PC-3 (cell line): ENCODE results near the gene KLF12. TPM values are rescaled to one million over a fixed set of nuclear protein-coding genes. Genes with fewer than 3 reads are reported as not detected.

ENCODE experiments used
- ATAC-seq: fragments of 200-7000 bp; cut with Tn5 transposase; 2 replicates; pipeline ENCODE4 v1.9.1; 2020; ENCODE audit warnings: mild to moderate bottlenecking, moderate library complexity
- BruUV-seq: library from RNA; stranded (reverse); fragments of 400-500 nt; replicated peaks from 2 replicates; lab custom pipeline; 2021; lab: Mats Ljungman, UMichigan
- CTCF ChIA-PET: fragments of 300-600 bp; sonication (Branson Sonifier 250); formaldehyde crosslinking; loops from one replicate; lab custom pipeline; 2022; ENCODE audit warnings: antibody characterized with exemption; lab: Charles Lee
- POLR2A ChIA-PET: fragments of 300-600 bp; sonication (Branson Sonifier 250); formaldehyde crosslinking; loops from one replicate; lab custom pipeline; 2022; ENCODE audit warnings: antibody characterized with exemption; ENCODE audit not compliant: unreplicated experiment; lab: Charles Lee
- DNase-seq: peaks from one replicate; pipeline ENCODE4 v3.0.0-alpha.2; 2015
- H2AFZ ChIP-seq: fragments of 300-600 bp; sonication (generic); 2 replicates; pipeline ENCODE4 v1.6.0; 2016; ENCODE audit warnings: antibody characterized with exemption, low read length
- H3F3A ChIP-seq: fragments of 300-600 bp; sonication (generic); one replicate; pipeline ENCODE4 v1.6.0; 2017; ENCODE audit warnings: antibody characterized with exemption, low read length, control low read depth, mild to moderate bottlenecking; ENCODE audit not compliant: unreplicated experiment
- H3K27ac ChIP-seq: fragments of 300-600 bp; sonication (generic); 2 replicates; pipeline ENCODE4 v1.5.1; 2016; ENCODE audit warnings: mild to moderate bottlenecking, low read length
- H3K27me3 ChIP-seq: fragments of 300-600 bp; sonication (generic); 2 replicates; pipeline ENCODE4 v1.6.1; 2016; ENCODE audit warnings: low read length, mixed read lengths
- H3K36me3 ChIP-seq: fragments of 300-600 bp; sonication (generic); 2 replicates; pipeline ENCODE4 v1.6.1; 2016; ENCODE audit warnings: low read depth, mixed run types, low read length, mixed read lengths
- H3K4me1 ChIP-seq: fragments of 300-600 bp; sonication (generic); 2 replicates; pipeline ENCODE4 v1.5.1; 2016; ENCODE audit warnings: low read length; ENCODE audit not compliant: insufficient read depth
- H3K4me2 ChIP-seq: fragments of 300-600 bp; sonication (generic); 2 replicates; pipeline ENCODE4 v1.6.0; 2016; ENCODE audit warnings: low read length
- H3K4me3 ChIP-seq: fragments of 300-600 bp; sonication (generic); 2 replicates; pipeline ENCODE4 v1.5.1; 2016; ENCODE audit warnings: mild to moderate bottlenecking, low read length, mixed read lengths
- H3K79me2 ChIP-seq: fragments of 300-600 bp; sonication (generic); 2 replicates; pipeline ENCODE4 v1.6.1; 2017; ENCODE audit warnings: low read length, mixed read lengths
- H3K9ac ChIP-seq: fragments of 300-600 bp; sonication (generic); 2 replicates; pipeline ENCODE4 v1.6.0; 2016; ENCODE audit warnings: mild to moderate bottlenecking, low read length
- H3K9me2 ChIP-seq: fragments of 300-600 bp; sonication (generic); replicated peaks from 2 replicates; pipeline ENCODE4 v1.6.1; 2016; ENCODE audit warnings: mixed run types, low read length, mixed read lengths
- H3K9me3 ChIP-seq: fragments of 300-600 bp; sonication (generic); 2 replicates; pipeline ENCODE4 v1.6.1; 2016; ENCODE audit warnings: low read length, mixed read lengths
- H4K20me1 ChIP-seq: fragments of 300-600 bp; sonication (generic); 2 replicates; pipeline ENCODE4 v1.6.1; 2016; ENCODE audit warnings: low read length, mixed read lengths
- CTCF ChIP-seq: fragments of 300-600 bp; sonication (generic); conservative IDR thresholded peaks from 2 replicates; pipeline ENCODE4 v1.5.1; 2017; ENCODE audit warnings: antibody characterized with exemption, low read depth, mild to moderate bottlenecking, low read length
- EZH2 ChIP-seq: fragments of 300-600 bp; sonication (generic); IDR thresholded peaks from one replicate; pipeline ENCODE4 v1.6.1; 2017; ENCODE audit warnings: antibody characterized with exemption, mild to moderate bottlenecking, low read length; ENCODE audit not compliant: unreplicated experiment
- EZH2phosphoT487 ChIP-seq: fragments of 300-600 bp; sonication (generic); IDR thresholded peaks from 2 replicates; pipeline ENCODE4 v1.6.1; 2018; ENCODE audit warnings: mild to moderate bottlenecking, antibody characterized with exemption, low read length, borderline replicate concordance
- intact Hi-C: fragments of 100-400 bp; cut with micrococcal nuclease; formaldehyde crosslinking; loops from 2 replicates; pipeline ENCODE4 v1.9.0; 2023
- total RNA-seq: library from RNA; depleted of rRNA; stranded (reverse); fragments of >200 nt; gene quantifications from 2 replicates; pipeline ENCODE4 v1.2.3, GENCODE V29; 2014

The KLF12 gene
- total RNA-seq, 1 experiment from 2014 or later, result 6.4 TPM

GRCh38 chr13:74101436-74101835 lies 32.8 kb downstream of the KLF12 start:
- H4K20me1 ChIP-seq, result no peaks in the 10 kb centered on the region
- no peak overlapping the region for H2AFZ ChIP-seq
- peaks cover 20% of the 10 kb centered on the region for H3K79me2 ChIP-seq
- BruUV-seq, result no TSS peak
- no peaks in the 10 kb centered on the region for H3K36me3 ChIP-seq
- no peaks in the 10 kb centered on the region for H3F3A ChIP-seq
- H3K27ac ChIP-seq, result no peak overlapping the region
- H3K4me2 ChIP-seq, result no peak overlapping the region
- H3K9ac ChIP-seq, result no peak overlapping the region
- no peak for DNase-seq
- TF ChIP-seq CTCF (no peak), EZH2 (no peak), EZH2phosphoT487 (no peak)
- no peak overlapping the region for H3K4me3 ChIP-seq
- ChIA-PET CTCF (no interaction called here), POLR2A (no interaction called here)
- intact Hi-C loops, result loop anchor here (10.0 kb wide), 1 partner anchor 927 kb away; no protein-coding TSS in a partner anchor
- no peaks in the 10 kb centered on the region for H3K4me1 ChIP-seq
- H3K9me2 ChIP-seq, result no peaks in the 10 kb centered on the region
- 0 out of 2 replicates have a peak, but pooled peaks cover 4% of the 10 kb centered on the region for H3K9me3 ChIP-seq
- no peak for ATAC-seq
- no peaks in the 10 kb centered on the region for H3K27me3 ChIP-seq

- POLR2A ChIA-PET, result no interaction called here
- ATAC-seq, result no peak
Observed at GRCh38 chr13:74098077-74098476, 36.1 kb downstream of the KLF12 start.

More at GRCh38 chr13:74098077-74098476, 36.1 kb downstream of the KLF12 start:
- Histone ChIP-seq H3K9me2 (no peaks in the 10 kb centered on the region), H4K20me1 (no peaks in the 10 kb centered on the region), H2AFZ (no peak overlapping the region), H3K4me3 (no peak overlapping the region), H3K9me3 (0 out of 2 replicates have a peak, but pooled peaks cover 4% of the 10 kb centered on the region), H3K79me2 (peaks cover 16% of the 10 kb centered on the region), H3K27ac (no peak overlapping the region), H3K27me3 (no peaks in the 10 kb centered on the region), H3K4me2 (no peak overlapping the region), H3K9ac (no peak overlapping the region), H3K36me3 (no peaks in the 10 kb centered on the region), H3K4me1 (no peaks in the 10 kb centered on the region), H3F3A (no peaks in the 10 kb centered on the region)
- CTCF ChIA-PET, result no interaction called here
- intact Hi-C loops, result no loop called here
- TF ChIP-seq EZH2phosphoT487 (no peak), EZH2 (no peak), CTCF (no peak)
- no peak for DNase-seq
- no TSS peak for BruUV-seq
